SH-SY5Y (cell line): ENCODE measurements around the gene TAS1R1.

Source experiments
- GATA2 ChIP-seq: IDR thresholded peaks from 2 replicates; pipeline ENCODE4 v1.6.1; 2011; ENCODE audit warnings: mild to moderate bottlenecking, low read depth, low read length
- GATA3 ChIP-seq: IDR thresholded peaks from 2 replicates; pipeline ENCODE4 v1.6.1; 2011; ENCODE audit warnings: low read depth, mild to moderate bottlenecking, low read length, moderate library complexity

DNA sequence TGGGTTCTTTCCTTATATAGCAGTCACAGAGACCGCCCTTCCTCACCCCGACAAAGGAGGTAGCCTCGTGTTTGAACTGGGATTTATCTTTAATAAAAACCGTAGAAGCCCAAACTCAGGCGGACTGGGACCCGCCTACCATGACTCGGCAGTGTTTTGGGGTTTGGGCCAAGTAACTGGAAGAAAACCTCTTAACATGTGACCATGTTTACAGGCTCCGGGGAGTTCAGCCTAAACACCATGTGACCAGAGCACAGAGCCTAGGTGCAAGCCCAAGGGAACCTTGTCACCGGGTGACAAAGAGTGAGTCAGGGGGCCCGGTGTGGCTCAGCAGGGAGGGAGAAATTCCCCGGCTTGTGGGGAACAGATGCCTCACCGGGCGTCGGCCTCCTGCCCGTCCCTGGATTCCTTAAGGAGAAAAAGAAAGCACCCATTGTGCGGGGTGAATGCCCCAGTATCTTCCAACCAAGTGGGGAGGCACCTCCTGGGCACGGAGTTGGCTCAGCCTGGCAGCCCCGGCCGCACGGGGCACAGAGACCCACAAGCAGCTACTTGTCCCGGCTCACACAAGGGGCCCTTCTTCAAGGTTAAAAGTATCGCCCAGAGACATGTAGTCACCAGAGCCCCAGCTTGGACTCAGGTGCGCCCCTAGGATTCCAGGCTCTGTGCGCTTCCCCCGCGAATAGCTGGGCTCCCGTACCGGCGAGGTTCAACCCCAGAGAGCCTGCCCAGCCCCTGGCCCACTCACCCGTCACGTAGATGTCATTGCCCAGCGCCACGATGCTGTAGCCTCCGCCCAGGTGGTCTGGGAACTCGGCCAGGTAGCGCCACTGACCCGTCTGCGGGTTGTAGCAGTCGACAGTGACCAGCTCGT is 46.2 kb downstream of the TAS1R1 start:
- TF ChIP-seq GATA2 (no peak), GATA3 (no peak)
